Activated CD8-positive, alpha-beta memory T cell treated with anti-CD3 and anti-CD28 coated beads for 1 hour (primary cell): ENCODE measurements around the gene HHIPL2.

Experiments used
- DNase-seq, 2 donors: peaks; one replicate each; pipeline ENCODE4 v3.0.0-alpha.2; 2020; ENCODE audit warnings: low read depth in 1 of 2; ENCODE audit errors: extremely low read depth in 1 of 2

The HHIPL2 gene

GRCh38 chr1:222547944-222548671, at the start of gene HHIPL2:
Gene HHIPL2, minus strand, starts transcription at chr1:222548104. Its CDS starts 60 bp downstream, at chr1:222548044.
- no peak for DNase-seq

- no peak for DNase-seq
These were observed 48.8 kb upstream of the HHIPL2 start for GRCh38 chr1:222596696-222597095.

- no peak for DNase-seq
These were observed 46.9 kb upstream of the HHIPL2 start for GRCh38 chr1:222594789-222595188.

- no peak for DNase-seq
These were observed 44.3 kb upstream of the HHIPL2 start for GRCh38 chr1:222592171-222592570.

- peak; percentile 49 to 79 for DNase-seq
These were observed 41.8 kb upstream of the HHIPL2 start, which contains the start of gene TAF1A for GRCh38 chr1:222589462-222590302. Gene TAF1A, minus strand, starts transcription at chr1:222589933.

GRCh38 chr1:222588135-222588534, 40.2 kb upstream of the HHIPL2 start:
- no peak for DNase-seq

GRCh38 chr1:222586842-222587241, 38.9 kb upstream of the HHIPL2 start:
- no peak for DNase-seq

GRCh38 chr1:222583079-222583478, 35.2 kb upstream of the HHIPL2 start:
- DNase-seq: no peak

- DNase-seq: no peak
These were observed 34.3 kb upstream of the HHIPL2 start for GRCh38 chr1:222582099-222582774.

- no peak for DNase-seq
These were observed 31.4 kb upstream of the HHIPL2 start for GRCh38 chr1:222579316-222579715.

- DNase-seq: no peak
These were observed 22.9 kb upstream of the HHIPL2 start for GRCh38 chr1:222570837-222571236.

- DNase-seq: no peak
These were observed 13.8 kb upstream of the HHIPL2 start for GRCh38 chr1:222561656-222562055.

GRCh38 chr1:222557574-222557973, 9.7 kb upstream of the HHIPL2 start:
- DNase-seq: no peak

GRCh38 chr1:222557148-222557547, 9.2 kb upstream of the HHIPL2 start:
- no peak for DNase-seq

GRCh38 chr1:222555992-222556615, 8.2 kb upstream of the HHIPL2 start:
- DNase-seq: no peak

- no peak for DNase-seq
These were observed 6.3 kb upstream of the HHIPL2 start for GRCh38 chr1:222554177-222554576.

GRCh38 chr1:222552882-222553281, 5.0 kb upstream of the HHIPL2 start:
- no peak for DNase-seq

GRCh38 chr1:222547260-222547614, 667 bp downstream of the HHIPL2 start:
- DNase-seq: no peak

GRCh38 chr1:222546548-222547259, 1.2 kb downstream of the HHIPL2 start:
- DNase-seq: no peak

GRCh38 chr1:222546091-222546490, 1.8 kb downstream of the HHIPL2 start:
- DNase-seq: no peak
